NCI-H1105 (cell line): ENCODE measurements around the gene F3.
"Not testable (repeated sequence)": the region's sequence is repeated elsewhere in the genome, so short reads cannot be mapped to it uniquely, and the experiment has no call there.

Experiments used
- DNase-seq: peaks from one replicate; lab custom pipeline; 2025; lab: John Stamatoyannopoulos, UW

Gene F3

GRCh38 chr1:94541246-94542087, at the start of gene F3:
Gene F3 (minus strand): TSS chr1:94541759. CDS start chr1:94541636, 123 bp downstream.
- DNase-seq = peak; percentile 55

DNA sequence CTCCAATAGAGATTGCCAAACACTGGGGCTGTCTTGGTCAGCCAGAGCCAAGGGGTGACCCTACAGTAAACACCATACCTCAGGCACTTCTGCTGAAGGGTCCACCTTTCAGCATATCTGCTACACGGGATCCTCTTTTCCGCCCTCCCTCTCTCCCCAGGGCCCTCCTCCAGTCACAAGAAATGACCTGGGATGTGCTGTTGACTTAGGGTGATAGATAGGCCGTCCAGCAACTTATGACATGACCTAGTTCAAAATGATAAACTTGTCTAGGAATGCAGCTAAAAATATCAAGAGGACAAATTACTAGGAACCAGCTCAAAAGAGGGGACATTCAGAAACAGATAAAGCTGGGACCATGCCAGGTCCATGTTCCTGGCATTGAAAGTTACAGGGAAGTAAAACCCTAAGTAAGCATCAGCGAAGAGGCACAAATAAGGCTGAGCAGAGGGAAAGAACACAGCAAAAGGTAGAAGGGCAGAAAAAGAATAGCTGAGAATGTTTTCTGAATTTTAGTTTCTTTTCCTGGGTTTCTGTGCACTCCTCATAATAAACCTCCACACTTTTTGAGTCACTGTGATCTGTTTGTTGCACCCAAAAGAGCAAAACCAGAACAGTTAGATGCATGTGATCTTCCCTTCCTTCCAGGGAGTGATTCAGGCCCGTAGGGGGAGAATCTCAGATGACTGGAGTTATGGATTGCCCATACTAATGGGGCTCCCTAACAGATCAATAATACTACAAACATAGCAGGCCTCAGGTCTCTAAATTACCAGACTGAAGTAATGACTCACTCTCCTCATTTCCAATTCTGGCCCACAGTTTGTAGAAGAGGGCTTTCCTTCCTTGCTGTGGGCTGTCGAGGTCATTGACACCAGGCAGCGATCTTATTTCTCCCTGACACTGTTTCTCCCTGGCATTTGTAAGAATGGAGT, 48.9 kb upstream of the F3 start:
- DNase-seq = no peak

DNA sequence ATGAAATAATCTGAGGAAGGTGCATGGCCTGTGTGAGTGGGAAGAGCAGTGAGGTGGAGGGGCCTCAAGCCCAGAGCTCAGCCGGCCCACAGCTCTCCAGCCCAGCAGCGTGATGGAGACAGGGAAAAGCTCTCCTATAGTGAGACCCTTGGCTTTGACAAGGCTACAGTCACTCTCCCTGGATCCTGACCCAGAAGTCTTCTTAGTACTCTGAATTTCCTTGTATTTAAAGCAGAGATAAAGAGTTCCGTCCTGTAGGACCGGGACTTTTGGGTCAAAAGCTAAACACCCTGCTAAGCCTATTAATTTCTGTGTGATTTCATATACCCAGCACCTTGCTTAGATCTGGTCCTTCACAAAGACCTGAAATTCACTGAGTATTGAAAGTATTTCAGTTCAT, 48.2 kb upstream of the F3 start:
- DNase-seq = no peak

GRCh38 chr1:94582565-94582964, 41.0 kb upstream of the F3 start:
- no peak for DNase-seq

- no peak for DNase-seq
Measured at GRCh38 chr1:94580367-94581115, 39.0 kb upstream of the F3 start.

- DNase-seq = no peak
Measured at GRCh38 chr1:94579876-94580294, 38.3 kb upstream of the F3 start.

- no peak for DNase-seq
Measured at GRCh38 chr1:94578856-94579255, 37.3 kb upstream of the F3 start.

- not testable (repeated sequence) for DNase-seq
Measured at GRCh38 chr1:94573917-94574316, 32.4 kb upstream of the F3 start.

- no peak for DNase-seq
Measured at GRCh38 chr1:94572780-94573179, 31.2 kb upstream of the F3 start.

DNA sequence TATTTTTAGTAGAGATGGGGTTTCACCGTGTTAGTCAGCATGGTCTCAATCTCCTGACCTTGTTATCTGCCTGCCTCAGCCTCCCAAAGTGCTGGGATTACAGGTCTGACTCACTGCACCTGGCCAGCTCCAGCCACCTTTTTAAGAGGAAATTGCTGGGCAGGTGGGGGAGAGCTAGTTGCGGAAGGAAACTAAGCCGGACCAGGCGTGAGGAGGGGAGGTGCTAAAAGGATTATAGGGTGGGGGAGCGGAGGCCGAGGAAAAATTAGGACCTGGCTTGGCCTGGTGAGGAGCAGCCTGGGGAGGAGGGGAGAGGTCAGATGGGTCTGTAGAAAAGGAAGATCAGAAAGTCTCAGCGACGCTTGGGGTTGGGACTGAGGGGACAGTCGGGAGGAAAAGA, 29.4 kb upstream of the F3 start:
- DNase-seq = not testable (repeated sequence)

- not testable (repeated sequence) for DNase-seq
Measured at GRCh38 chr1:94568806-94569205, 27.2 kb upstream of the F3 start.

DNA sequence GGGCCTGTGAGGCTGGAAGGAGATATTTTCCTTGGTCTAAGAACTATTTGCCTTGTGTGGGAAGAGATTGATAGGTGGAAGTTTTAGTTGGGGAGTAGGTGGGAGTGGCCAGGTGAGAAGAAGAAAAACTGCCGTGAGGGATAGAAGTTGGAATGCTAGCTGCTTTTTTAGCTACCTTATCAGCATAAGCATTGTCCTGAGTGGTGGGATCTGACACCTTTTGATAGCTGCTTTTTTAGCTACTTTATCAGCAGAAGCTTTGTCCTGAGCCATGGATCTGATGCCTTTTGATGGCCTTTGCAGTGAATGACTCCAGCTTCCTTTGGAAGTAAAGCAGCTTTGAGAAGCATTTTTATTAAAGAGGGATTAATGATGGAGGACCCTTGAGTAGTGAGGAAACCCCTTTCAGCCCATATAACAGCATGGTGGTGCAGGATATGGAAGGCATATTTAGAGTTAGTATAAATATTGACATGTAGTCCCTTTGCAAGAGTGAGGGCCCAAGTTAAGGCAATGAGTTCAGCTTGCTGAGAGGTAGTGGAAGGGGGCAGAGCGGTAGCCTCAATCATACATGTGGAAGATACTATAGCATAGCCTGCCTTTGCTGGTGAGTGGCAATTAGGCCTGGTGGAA, 26.5 kb upstream of the F3 start:
- not testable (repeated sequence) for DNase-seq

GRCh38 chr1:94566436-94566835, 24.9 kb upstream of the F3 start:
- not testable (repeated sequence) for DNase-seq

DNA sequence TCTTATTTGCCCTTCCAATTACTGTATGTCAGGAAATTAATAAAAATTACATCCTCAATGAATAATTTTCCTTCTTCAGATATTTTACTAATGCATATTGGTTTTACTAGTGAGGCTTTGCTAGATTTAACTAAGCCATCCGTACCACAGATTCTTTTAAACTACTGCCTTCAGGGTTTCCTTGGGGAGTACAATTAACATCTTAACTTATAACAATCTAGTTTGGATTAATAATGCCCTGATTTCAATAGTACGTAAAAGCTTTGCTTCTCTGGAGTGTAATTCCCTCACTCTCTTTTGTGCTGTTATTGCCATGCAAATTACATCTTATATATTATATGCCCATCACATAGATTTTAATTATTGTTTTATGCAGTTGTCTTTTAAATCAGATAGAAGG, 24.3 kb upstream of the F3 start:
- DNase-seq = no peak

DNA sequence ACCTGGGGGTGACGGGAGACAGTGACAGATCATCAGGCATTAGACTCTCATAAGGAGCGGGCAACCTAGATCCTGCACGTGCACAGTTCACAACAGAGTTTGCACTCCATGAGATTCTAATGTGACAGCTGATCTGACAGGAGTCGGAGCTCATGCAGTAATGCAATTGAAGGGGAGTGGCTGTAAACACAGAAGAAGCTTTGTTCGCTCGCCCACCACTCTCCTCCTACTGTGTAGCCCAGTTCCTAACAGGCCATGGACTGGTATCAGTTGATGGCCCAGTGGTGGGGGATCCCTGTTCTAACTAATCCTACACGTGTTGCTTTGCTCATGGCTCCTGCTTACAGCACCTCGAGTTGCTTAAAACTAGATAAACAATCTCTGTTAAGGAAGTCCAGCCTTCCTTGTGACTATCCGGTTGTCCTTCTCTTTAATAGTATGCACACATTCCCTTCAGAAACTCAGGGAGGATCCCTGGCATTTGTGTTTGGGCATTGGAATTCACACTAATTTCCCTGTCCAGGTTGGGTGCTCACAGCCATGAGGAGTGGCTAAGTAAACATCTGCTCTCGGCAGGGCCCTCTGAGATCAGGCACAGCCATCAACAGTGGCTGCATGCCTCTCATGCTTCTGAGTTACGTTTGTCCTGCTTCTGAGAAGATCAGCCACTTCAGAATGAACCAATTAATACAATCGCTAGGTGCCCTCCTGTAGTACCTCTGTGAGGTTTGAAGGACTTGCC, 21.1 kb upstream of the F3 start:
- no peak for DNase-seq

GRCh38 chr1:94560333-94560732, 18.8 kb upstream of the F3 start:
- DNase-seq = no peak

- no peak for DNase-seq
Measured at GRCh38 chr1:94559921-94560320, 18.4 kb upstream of the F3 start.

DNA sequence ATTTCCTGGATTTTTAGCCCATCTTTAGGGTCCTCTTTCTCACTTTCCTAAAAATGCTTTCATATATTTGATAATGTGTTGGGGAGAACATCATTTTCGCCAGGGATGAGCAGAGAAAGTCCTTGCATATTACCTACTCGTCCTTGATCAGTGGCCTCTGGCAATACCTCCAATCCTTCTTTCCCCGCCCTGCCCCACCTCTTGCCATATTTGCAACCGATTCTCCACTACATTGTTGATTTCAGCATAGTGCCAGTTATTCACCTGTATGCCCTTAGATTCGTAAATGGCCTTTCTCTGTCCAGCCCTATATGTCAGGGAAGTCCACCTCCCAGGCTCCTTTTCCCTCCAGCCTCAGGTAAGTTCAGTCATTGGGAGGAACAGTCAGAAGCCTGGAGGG, 13.5 kb upstream of the F3 start:
- no peak for DNase-seq

- no peak for DNase-seq
Measured at GRCh38 chr1:94554580-94554979, 13.0 kb upstream of the F3 start.

GRCh38 chr1:94553931-94554330, 12.4 kb upstream of the F3 start:
- no peak for DNase-seq

DNA sequence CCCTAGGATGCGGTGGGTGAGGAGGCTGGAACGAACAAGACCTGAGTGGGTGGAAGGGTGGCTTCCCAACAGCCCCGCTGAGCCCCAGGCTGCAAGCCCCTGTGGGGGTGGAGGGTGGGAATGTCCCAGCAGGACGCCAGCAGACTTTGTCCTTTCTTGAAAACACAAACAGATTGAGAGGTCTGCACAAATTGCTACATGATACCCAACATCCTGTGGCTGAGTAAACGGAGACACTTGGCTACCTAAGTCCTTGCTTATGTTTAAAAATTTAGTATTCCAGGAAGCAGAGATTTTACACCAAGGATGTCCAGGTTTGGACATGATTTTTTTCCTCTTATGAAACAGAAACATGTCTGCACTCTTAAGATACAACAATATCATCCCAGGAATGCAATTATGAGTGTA, 11.8 kb upstream of the F3 start:
- no peak for DNase-seq
